Measurements from ENCODE around the gene GLI1. TPM values are rescaled to one million over a fixed set of nuclear protein-coding genes. Genes with fewer than 3 reads are reported as not detected.

GLI1 gene
- total RNA-seq, 4 donors from 2014 or later, result 0.17 to 0.98 (median 0.84) TPM; not detected in 1

DNA sequence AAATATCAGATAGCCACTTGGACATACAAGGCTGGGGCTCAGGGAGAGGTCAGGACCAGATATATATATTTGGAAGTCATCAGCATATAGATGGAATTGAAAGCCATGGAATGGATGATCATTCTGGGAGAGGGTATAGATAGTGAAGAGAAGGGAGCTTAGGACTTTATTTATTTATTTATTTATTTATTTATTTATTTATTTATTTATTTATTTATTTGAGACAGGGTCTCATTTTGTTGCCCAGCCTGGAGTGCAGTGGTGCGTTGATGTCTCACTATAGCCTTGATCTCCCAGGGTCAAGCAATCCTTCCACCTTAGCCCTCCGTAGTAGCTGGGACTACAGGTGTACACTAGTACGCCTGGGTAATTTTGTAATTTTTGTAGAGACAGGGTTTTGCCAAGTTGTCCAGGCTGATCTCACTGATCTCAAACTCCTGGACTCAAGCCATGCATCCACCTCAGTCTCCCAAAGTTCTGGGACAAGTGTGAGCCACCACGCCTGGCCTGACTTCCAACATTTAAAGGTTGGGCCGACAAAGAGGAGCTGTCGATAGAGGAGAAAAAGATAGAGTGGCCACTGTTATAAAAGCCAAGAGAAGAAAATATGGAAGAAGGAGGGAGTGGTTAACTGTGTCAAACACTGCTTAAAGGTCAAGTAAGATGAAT is 13.2 kb upstream of the GLI1 start:
- TF ChIP-seq POLR2A (IDR thresholded peaks at IDR 0.05; ENCODE audit: low read depth) (no peak), POLR2AphosphoS5 (IDR thresholded peaks at IDR 0.05) (no peak), EP300 (IDR thresholded peaks at IDR 0.05) (no peak)
- TF ChIP-seq, protein P1, sequence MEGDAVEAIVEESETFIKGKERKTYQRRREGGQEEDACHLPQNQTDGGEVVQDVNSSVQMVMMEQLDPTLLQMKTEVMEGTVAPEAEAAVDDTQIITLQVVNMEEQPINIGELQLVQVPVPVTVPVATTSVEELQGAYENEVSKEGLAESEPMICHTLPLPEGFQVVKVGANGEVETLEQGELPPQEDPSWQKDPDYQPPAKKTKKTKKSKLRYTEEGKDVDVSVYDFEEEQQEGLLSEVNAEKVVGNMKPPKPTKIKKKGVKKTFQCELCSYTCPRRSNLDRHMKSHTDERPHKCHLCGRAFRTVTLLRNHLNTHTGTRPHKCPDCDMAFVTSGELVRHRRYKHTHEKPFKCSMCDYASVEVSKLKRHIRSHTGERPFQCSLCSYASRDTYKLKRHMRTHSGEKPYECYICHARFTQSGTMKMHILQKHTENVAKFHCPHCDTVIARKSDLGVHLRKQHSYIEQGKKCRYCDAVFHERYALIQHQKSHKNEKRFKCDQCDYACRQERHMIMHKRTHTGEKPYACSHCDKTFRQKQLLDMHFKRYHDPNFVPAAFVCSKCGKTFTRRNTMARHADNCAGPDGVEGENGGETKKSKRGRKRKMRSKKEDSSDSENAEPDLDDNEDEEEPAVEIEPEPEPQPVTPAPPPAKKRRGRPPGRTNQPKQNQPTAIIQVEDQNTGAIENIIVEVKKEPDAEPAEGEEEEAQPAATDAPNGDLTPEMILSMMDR (IDR thresholded peaks at IDR 0.05), result no peak
- no peak overlapping the region for H3K27ac ChIP-seq (replicated peaks in 1 of 4)
- 95% methylated on average over 6 of the region's 6 CpGs for WGBS

DNA sequence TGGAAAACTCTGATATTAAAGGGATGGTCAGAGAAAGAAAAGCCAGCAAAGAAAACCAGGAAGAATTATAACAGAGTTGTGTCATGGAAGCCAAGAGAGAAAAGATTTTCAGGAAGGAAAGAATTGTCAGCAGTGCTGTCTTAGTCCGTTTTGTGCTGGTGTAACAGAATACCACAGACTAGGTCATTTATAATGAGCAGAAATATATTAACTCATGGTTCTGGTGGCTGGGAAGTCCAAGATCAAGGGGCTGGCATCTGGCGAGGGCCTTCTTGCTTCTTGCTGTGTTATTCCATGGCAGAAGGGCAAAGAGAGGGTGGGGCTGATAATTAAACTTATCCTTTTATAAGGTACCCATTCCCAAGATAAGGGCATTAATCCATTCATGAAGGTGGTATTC is 10.9 kb upstream of the GLI1 start:
- no peak for TF ChIP-seq EP300 (IDR thresholded peaks at IDR 0.05)
- no peak for TF ChIP-seq POLR2A (IDR thresholded peaks at IDR 0.05; ENCODE audit: low read depth)
- TF ChIP-seq, protein P1 (IDR thresholded peaks at IDR 0.05), result no peak
- TF ChIP-seq POLR2AphosphoS5 (IDR thresholded peaks at IDR 0.05), result no peak
- intact Hi-C loops (cut with DNase I), result no loop called here
- WGBS, result 80% methylated on average over 2 of the region's 2 CpGs
- DNase-seq (ENCODE audit: extremely low spot score), result no peak
- Histone ChIP-seq H3K4me1 (peaks cover 12 to 18% (median 15%) of the 10 kb centered on the region in 4 donors), H3K36me3 (no peaks in the 10 kb centered on the region), H3K9me3 (no peaks in the 10 kb centered on the region), H3K27me3 (no peaks in the 10 kb centered on the region), H3K4me3 (no peak overlapping the region), H3K27ac (replicated peaks in 1 of 4) (no peak overlapping the region)

More for the DNA sequence above, 13.2 kb upstream of the GLI1 start:
- H3K4me1 ChIP-seq, result peaks cover 0 to under 1% (median 0%) of the 10 kb centered on the region in 4 donors
- no peaks in the 10 kb centered on the region for H3K9me3 ChIP-seq
- no peaks in the 10 kb centered on the region for H3K27me3 ChIP-seq
- no peaks in the 10 kb centered on the region for H3K36me3 ChIP-seq
- no peak overlapping the region for H3K4me3 ChIP-seq
- DNase-seq (ENCODE audit: extremely low spot score), result no peak
- intact Hi-C loops (cut with DNase I), result no loop called here

DNA sequence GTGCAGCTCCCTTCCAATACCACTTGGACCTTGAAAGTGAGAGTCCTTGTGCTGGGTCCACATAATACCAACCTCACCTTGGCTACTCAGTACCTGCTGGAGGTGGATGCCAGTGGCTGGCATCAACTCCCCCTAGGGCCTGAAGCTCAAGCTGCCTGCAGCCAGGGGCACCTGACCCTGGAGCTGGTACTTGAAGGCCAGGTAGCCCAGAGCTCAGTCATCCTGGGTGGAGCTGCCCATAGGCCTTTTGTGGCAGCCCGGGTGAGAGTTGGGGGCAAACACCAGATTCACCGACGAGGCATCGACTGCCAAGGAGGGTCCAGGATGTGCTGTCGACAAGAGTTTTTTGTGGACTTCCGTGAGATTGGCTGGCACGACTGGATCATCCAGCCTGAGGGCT is 10.2 kb upstream of the GLI1 start:
- WGBS, result 100% methylated on average over 4 of the region's 7 CpGs

DNA sequence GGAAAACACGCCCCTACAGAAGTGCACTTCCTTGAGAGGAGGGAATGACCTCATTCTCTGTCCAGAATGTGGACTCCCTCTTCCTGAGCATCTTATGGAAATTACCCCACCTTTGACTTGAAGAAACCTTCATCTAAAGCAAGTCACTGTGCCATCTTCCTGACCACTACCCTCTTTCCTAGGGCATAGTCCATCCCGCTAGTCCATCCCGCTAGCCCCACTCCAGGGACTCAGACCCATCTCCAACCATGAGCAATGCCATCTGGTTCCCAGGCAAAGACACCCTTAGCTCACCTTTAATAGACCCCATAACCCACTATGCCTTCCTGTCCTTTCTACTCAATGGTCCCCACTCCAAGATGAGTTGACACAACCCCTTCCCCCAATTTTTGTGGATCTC is 9.5 kb upstream of the GLI1 start:
- H3K9me3 ChIP-seq, result no peaks in the 10 kb centered on the region
- peaks cover 0 to 7% (median 0%) of the 10 kb centered on the region in 4 donors for H3K27me3 ChIP-seq
- 100% methylated on average over 3 of the region's 3 CpGs for WGBS
- intact Hi-C loops (cut with DNase I), result loop anchor here (2.0 kb wide), 1 partner anchor 139 kb away; no protein-coding TSS in a partner anchor
- no peaks in the 10 kb centered on the region for H3K36me3 ChIP-seq
- H3K27ac ChIP-seq (replicated peaks in 1 of 4), result no peak overlapping the region
- H3K4me1 ChIP-seq, result peaks cover 12 to 18% (median 15%) of the 10 kb centered on the region in 4 donors
- no peak overlapping the region for H3K4me3 ChIP-seq
- no peak for TF ChIP-seq POLR2AphosphoS5 (IDR thresholded peaks at IDR 0.05)
- TF ChIP-seq, protein P1 (IDR thresholded peaks at IDR 0.05), result no peak
- no peak for TF ChIP-seq EP300 (IDR thresholded peaks at IDR 0.05)
- no peak for TF ChIP-seq POLR2A (IDR thresholded peaks at IDR 0.05; ENCODE audit: low read depth)
- no peak for DNase-seq (ENCODE audit: extremely low spot score)

More for the DNA sequence above, 10.2 kb upstream of the GLI1 start:
- Histone ChIP-seq H3K36me3 (no peaks in the 10 kb centered on the region), H3K4me3 (no peak overlapping the region), H3K9me3 (no peaks in the 10 kb centered on the region), H3K27ac (replicated peaks in 1 of 4) (no peak overlapping the region), H3K4me1 (peaks cover 12 to 18% (median 15%) of the 10 kb centered on the region in 4 donors), H3K27me3 (peaks cover 0 to under 1% (median 0%) of the 10 kb centered on the region in 4 donors)
- intact Hi-C loops (cut with DNase I), result no loop called here
- no peak for DNase-seq (ENCODE audit: extremely low spot score)
- no peak for TF ChIP-seq POLR2AphosphoS5 (IDR thresholded peaks at IDR 0.05)
- TF ChIP-seq EP300 (IDR thresholded peaks at IDR 0.05), result no peak
- TF ChIP-seq, protein P1 (IDR thresholded peaks at IDR 0.05), result no peak
- TF ChIP-seq POLR2A (IDR thresholded peaks at IDR 0.05; ENCODE audit: low read depth), result no peak

Measured in esophagus muscularis mucosa (tissue), 4 donors.